PC-9 (cell line): Measurements from ENCODE around the gene OR8D4. TPM values are rescaled to one million over a fixed set of nuclear protein-coding genes. Genes with fewer than 3 reads are reported as not detected.
"Not testable (repeated sequence)": the region's sequence is repeated elsewhere in the genome, so short reads cannot be mapped to it uniquely, and the experiment has no call there.

Source experiments
- BruUV-seq: library from RNA; stranded (reverse); fragments of 400-500 nt; replicated peaks from 2 replicates; lab custom pipeline; 2021; lab: Mats Ljungman, UMichigan
- CTCF ChIA-PET: fragments of 300-600 bp; sonication (Branson Sonifier 250); formaldehyde crosslinking; loops from one replicate; lab custom pipeline; 2022; ENCODE audit warnings: antibody characterized with exemption; lab: Charles Lee
- POLR2A ChIA-PET: fragments of 300-600 bp; sonication (Branson Sonifier 250); formaldehyde crosslinking; loops from one replicate; lab custom pipeline; 2022; ENCODE audit warnings: antibody characterized with exemption; ENCODE audit not compliant: unreplicated experiment; lab: Charles Lee
- DNase-seq, 2 experiments: peaks; one replicate each; pipeline versions ENCODE4 v3.0.0 to v3.0.0-alpha.2; 2015 to 2022; ENCODE audit warnings: mixed read lengths in 1 of 2
- H2AFZ ChIP-seq: fragments of 200-600 bp; sonication (generic); 2 replicates; pipeline ENCODE4 v1.8.1; 2017; ENCODE audit warnings: antibody characterized with exemption
- H3F3A ChIP-seq: fragments of 200-600 bp; sonication (generic); 2 replicates; pipeline ENCODE4 v1.8.1; 2017; ENCODE audit warnings: antibody characterized with exemption, mild to moderate bottlenecking, low read depth; ENCODE audit not compliant: insufficient read depth
- H3K27ac ChIP-seq: fragments of 200-600 bp; sonication (generic); 2 replicates; pipeline ENCODE4 v1.6.1; 2016; ENCODE audit warnings: mixed run types
- H3K27me3 ChIP-seq: fragments of 200-600 bp; sonication (generic); 2 replicates; pipeline ENCODE4 v1.6.1; 2016; ENCODE audit warnings: low read depth, mixed run types; ENCODE audit not compliant: insufficient read depth
- H3K36me3 ChIP-seq: fragments of 200-600 bp; sonication (generic); 2 replicates; pipeline ENCODE4 v1.6.1; 2016; ENCODE audit warnings: low read depth, mixed run types
- H3K4me1 ChIP-seq: fragments of 200-600 bp; sonication (generic); replicated peaks from 2 replicates; pipeline ENCODE4 v1.6.1; 2016; ENCODE audit warnings: mixed run types; ENCODE audit not compliant: insufficient read depth
- H3K4me2 ChIP-seq: fragments of 200-600 bp; sonication (generic); 2 replicates; pipeline ENCODE4 v1.6.1; 2017; ENCODE audit warnings: mixed run types
- H3K4me3 ChIP-seq: fragments of 200-600 bp; sonication (generic); 2 replicates; pipeline ENCODE4 v1.6.1; 2016; ENCODE audit warnings: mixed run types
- H3K79me2 ChIP-seq: fragments of 200-600 bp; sonication (generic); 2 replicates; pipeline ENCODE4 v1.6.1; 2017; ENCODE audit warnings: low read depth, mixed run types
- H3K9me2 ChIP-seq: fragments of 200-600 bp; sonication (generic); 2 replicates; pipeline ENCODE4 v1.8.1; 2017; ENCODE audit warnings: mild to moderate bottlenecking; ENCODE audit not compliant: insufficient read depth
- H3K9me3 ChIP-seq: fragments of 200-600 bp; sonication (generic); 2 replicates; pipeline ENCODE4 v1.8.1; 2016; ENCODE audit warnings: low read depth; ENCODE audit not compliant: insufficient read depth
- H4K20me1 ChIP-seq: fragments of 200-600 bp; sonication (generic); 2 replicates; pipeline ENCODE4 v1.8.1; 2017; ENCODE audit not compliant: insufficient read depth
- CTCF ChIP-seq: fragments of 200-600 bp; sonication (generic); conservative IDR thresholded peaks from 2 replicates; pipeline ENCODE4 v1.6.1; 2017; ENCODE audit warnings: mixed run types, antibody characterized with exemption, mild to moderate bottlenecking, moderate library complexity
- EZH2 ChIP-seq: fragments of 200-600 bp; sonication (generic); IDR thresholded peaks from 2 replicates; pipeline ENCODE4 v1.8.0; 2017; ENCODE audit warnings: antibody characterized with exemption, low read depth
- intact Hi-C: fragments of 100-400 bp; cut with micrococcal nuclease; formaldehyde crosslinking; loops from one replicate; pipeline ENCODE4 v1.10.0; 2022; ENCODE audit not compliant: unreplicated experiment
- total RNA-seq: library from RNA; stranded (reverse); gene quantifications from 2 replicates; pipeline ENCODE4 v1.2.3, GENCODE V29; 2021

OR8D4 gene
- total RNA-seq, 1 experiment from 2014 or later = not detected

- ChIA-PET CTCF (no interaction called here), POLR2A (no interaction called here)
- Histone ChIP-seq H2AFZ (no peak overlapping the region), H4K20me1 (no peaks in the 10 kb centered on the region), H3K9me3 (no peaks in the 10 kb centered on the region), H3K4me3 (no peak overlapping the region), H3K9me2 (no peaks in the 10 kb centered on the region), H3K4me2 (no peak overlapping the region), H3F3A (no peaks in the 10 kb centered on the region), H3K27me3 (peaks cover 10% of the 10 kb centered on the region; the same call in 1 of the 2 replicates), H3K79me2 (no peaks in the 10 kb centered on the region), H3K4me1 (no peaks in the 10 kb centered on the region), H3K27ac (no peak overlapping the region), H3K36me3 (no peaks in the 10 kb centered on the region)
- BruUV-seq = no TSS peak
- intact Hi-C loops = no loop called here
- TF ChIP-seq CTCF (no peak), EZH2 (no peak)
- no peak for DNase-seq
These were observed 45.5 kb upstream of the OR8D4 start for GRCh38 chr11:123856444-123856843.

GRCh38 chr11:123859731-123860130, 42.2 kb upstream of the OR8D4 start:
- POLR2A ChIA-PET = no interaction called here
- H3K4me3 ChIP-seq = no peak overlapping the region

DNA sequence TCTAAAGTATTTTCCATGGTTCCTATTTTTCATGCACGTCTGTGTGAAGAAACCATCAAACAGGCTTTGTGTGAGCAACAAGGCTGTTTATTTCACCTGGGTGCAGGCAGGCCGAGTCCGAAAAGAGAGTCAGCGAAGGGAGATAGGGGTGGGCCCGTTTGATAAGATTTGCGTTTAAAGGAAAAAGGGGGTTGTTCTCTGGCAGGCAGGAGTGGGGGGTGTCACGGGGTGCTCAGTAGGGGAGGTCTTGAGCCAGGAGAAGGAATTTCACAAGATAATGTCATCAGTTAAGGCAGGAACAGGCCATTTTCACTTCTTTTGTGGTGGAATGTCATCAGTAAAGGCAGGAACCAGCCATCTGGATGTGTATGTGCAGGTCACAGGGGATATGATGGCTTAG, 36.7 kb upstream of the OR8D4 start:
- peaks cover 32% of the 10 kb centered on the region for H3K27me3 ChIP-seq
- DNase-seq, H3K79me2 ChIP-seq, BruUV-seq, H3K36me3 ChIP-seq, H4K20me1 ChIP-seq, CTCF ChIA-PET, H3K4me3 ChIP-seq, H2AFZ ChIP-seq, POLR2A ChIA-PET, H3F3A ChIP-seq, H3K9me3 ChIP-seq, intact Hi-C loops, H3K4me2 ChIP-seq, H3K4me1 ChIP-seq, H3K9me2 ChIP-seq, H3K27ac ChIP-seq: not testable (repeated sequence)

More at GRCh38 chr11:123859731-123860130, 42.2 kb upstream of the OR8D4 start:
- no TSS peak for BruUV-seq
- H4K20me1 ChIP-seq = no peaks in the 10 kb centered on the region
- H3F3A ChIP-seq = no peaks in the 10 kb centered on the region
- CTCF ChIA-PET = no interaction called here
- intact Hi-C loops = no loop called here
- H3K9me2 ChIP-seq = no peaks in the 10 kb centered on the region
- no peak for TF ChIP-seq CTCF
- no peak for TF ChIP-seq EZH2
- no peak overlapping the region for H2AFZ ChIP-seq
- H3K9me3 ChIP-seq = no peaks in the 10 kb centered on the region
- no peak for DNase-seq
- H3K27ac ChIP-seq = no peak overlapping the region
- no peaks in the 10 kb centered on the region for H3K4me1 ChIP-seq
- H3K27me3 ChIP-seq = peaks cover 23% of the 10 kb centered on the region
- no peak overlapping the region for H3K4me2 ChIP-seq
- H3K79me2 ChIP-seq = no peaks in the 10 kb centered on the region
- H3K36me3 ChIP-seq = no peaks in the 10 kb centered on the region

DNA sequence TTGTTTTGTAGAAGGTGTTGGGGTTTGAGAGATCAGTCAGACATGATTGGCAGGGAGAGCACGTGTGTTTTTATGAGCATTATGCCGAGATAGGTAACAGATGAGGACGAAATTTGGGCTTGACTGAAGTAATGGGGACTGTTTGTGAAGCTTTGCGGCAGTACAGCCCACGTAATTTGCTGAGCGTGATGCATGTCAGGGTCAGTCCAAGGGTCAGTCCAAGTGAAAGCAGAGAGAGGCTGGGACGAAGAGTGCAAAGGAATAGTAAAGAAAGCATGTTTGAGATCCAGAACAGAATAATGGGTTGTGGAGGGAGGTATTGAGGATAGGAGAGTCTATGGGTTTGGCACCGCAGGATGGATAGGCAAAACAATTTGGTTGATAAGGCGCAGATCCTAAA, 34.2 kb upstream of the OR8D4 start:
- DNase-seq, H3K79me2 ChIP-seq, H4K20me1 ChIP-seq, H3K27ac ChIP-seq, H3K9me2 ChIP-seq, H3K4me3 ChIP-seq, POLR2A ChIA-PET, CTCF ChIA-PET, H3F3A ChIP-seq, intact Hi-C loops, H3K9me3 ChIP-seq, BruUV-seq, H3K4me1 ChIP-seq, H3K4me2 ChIP-seq, H3K36me3 ChIP-seq, H2AFZ ChIP-seq: not testable (repeated sequence)
- peaks cover 13% of the 10 kb centered on the region; the same call in 1 of the 2 replicates for H3K27me3 ChIP-seq
